Colonic mucosa (tissue), 4 donors: Measurements from ENCODE around the gene ZNF408. TPM values are rescaled to one million over a fixed set of nuclear protein-coding genes. Genes with fewer than 3 reads are reported as not detected.

Source experiments
- DNase-seq: peaks from one replicate; pipeline ENCODE4 v3.0.0-alpha.2; 2020
- H3K27ac ChIP-seq: fragments of 200-600 bp; one replicate; pipeline ENCODE4 v1.8.0; 2021
- H3K27me3 ChIP-seq: fragments of 200-600 bp; one replicate; pipeline ENCODE4 v1.8.0; 2021
- H3K36me3 ChIP-seq: fragments of 200-600 bp; one replicate; pipeline ENCODE4 v1.8.0; 2021
- H3K4me1 ChIP-seq: fragments of 200-600 bp; one replicate; pipeline ENCODE4 v1.8.0; 2021; ENCODE audit warnings: mild to moderate bottlenecking
- H3K4me3 ChIP-seq: fragments of 200-600 bp; one replicate; pipeline ENCODE4 v1.8.0; 2021
- H3K9ac ChIP-seq, 2 donors: one replicate each; pipeline ENCODE4 v1.7.0; 2013; ENCODE audit warnings: control low read depth in 2 of 2, low read depth in 2 of 2, low read length in 2 of 2
- H3K9me3 ChIP-seq: fragments of 200-600 bp; one replicate; pipeline ENCODE4 v1.8.0; 2021
- CTCF ChIP-seq: fragments of 200-600 bp; IDR thresholded peaks from one replicate; pipeline ENCODE4 v1.8.0; 2022; ENCODE audit warnings: antibody characterized with exemption, mild to moderate bottlenecking
- intact Hi-C: fragments of 100-400 bp; cut with DNase I; formaldehyde crosslinking; loops from one replicate; pipeline ENCODE4 v1.14.1; 2022
- microRNA-seq: library from miRNA; unstranded; fragments of <30 nt; microRNA quantifications from one replicate; pipeline ENCODE4, GENCODE V29; 2019
- total RNA-seq, 2 donors: library from RNA; stranded (reverse); fragmentation: NEBNext Ultra II Directional in 1 of 2; extraction: Animal tissue kit (Norgen Biotek cat#: 25700) in 1 of 2; gene quantifications; one replicate each; pipeline ENCODE4 v1.2.1, GENCODE V29; 2021
- donor health status: healthy.
- donor health status: DM: no; HTN: no; CAD: no.
- donor health status: DM: no; HTN: no; CAD: no.

Gene ZNF408
- total RNA-seq, 2 donors from 2014 or later = 11.7 to 15.5 TPM

GRCh38 chr11:46745328-46745727, 44.5 kb downstream of the ZNF408 start:
- H3K36me3 ChIP-seq = peaks cover 5% of the 10 kb centered on the region
- H3K9ac ChIP-seq = no peak overlapping the region
- no peak for DNase-seq
- H3K4me1 ChIP-seq = no peaks in the 10 kb centered on the region
- intact Hi-C loops = no loop called here
- no peaks in the 10 kb centered on the region for H3K9me3 ChIP-seq
- no peak for TF ChIP-seq CTCF
- H3K27me3 ChIP-seq = no peaks in the 10 kb centered on the region
- H3K4me3 ChIP-seq = no peak overlapping the region
- H3K27ac ChIP-seq = no peak overlapping the region

GRCh38 chr11:46745995-46746394, 45.2 kb downstream of the ZNF408 start:
- TF ChIP-seq CTCF = no peak
- Histone ChIP-seq H3K9ac (no peak overlapping the region), H3K27me3 (no peaks in the 10 kb centered on the region), H3K9me3 (no peaks in the 10 kb centered on the region), H3K27ac (no peak overlapping the region), H3K36me3 (peaks cover 5% of the 10 kb centered on the region), H3K4me1 (no peaks in the 10 kb centered on the region), H3K4me3 (no peak overlapping the region)
- intact Hi-C loops = no loop called here
- no peak for DNase-seq

GRCh38 chr11:46747150-46747549, 46.3 kb downstream of the ZNF408 start:
- no peak for DNase-seq
- H3K4me1 ChIP-seq = no peaks in the 10 kb centered on the region
- H3K36me3 ChIP-seq = peaks cover 5% of the 10 kb centered on the region
- no peaks in the 10 kb centered on the region for H3K9me3 ChIP-seq
- no peak overlapping the region for H3K27ac ChIP-seq
- intact Hi-C loops = no loop called here
- no peak for TF ChIP-seq CTCF
- H3K4me3 ChIP-seq = no peak overlapping the region
- no peak overlapping the region for H3K9ac ChIP-seq
- no peaks in the 10 kb centered on the region for H3K27me3 ChIP-seq

Small RNA genes within 50 kb of the gene (microRNA-seq; reads per million reads assigned to microRNA genes)
- gene MIR5582 = 2.8 reads per million

Other genes with a start within 250 kb of the ZNF408 start
- 10 to 100 TPM; 32.7 to 33.8 TPM for gene AMBRA1, start 107.0 kb upstream of the ZNF408 start, total RNA-seq
- gene HARBI1, start 83.8 kb upstream of the ZNF408 start, total RNA-seq = 1 to 10 TPM; 4.5 to 5.0 TPM
- gene ATG13, start 83.5 kb upstream of the ZNF408 start, total RNA-seq = 10 to 100 TPM; 58.3 to 61.3 TPM
- gene ARHGAP1, start 412 bp upstream of the ZNF408 start, total RNA-seq = 10 to 100 TPM; 68.3 to 81.7 TPM
- gene F2, start 18.2 kb downstream of the ZNF408 start, total RNA-seq = 1 to 10 TPM in 1 of 2 donors, not detected in 1; 1.2 TPM
- 100 to 1,000 TPM in 1 of 2 donors, 10 to 100 TPM in 1; 71.2 to 105 TPM for gene CKAP5, start 145.2 kb downstream of the ZNF408 start, total RNA-seq
- gene LRP4, start 217.5 kb downstream of the ZNF408 start, total RNA-seq = 10 to 100 TPM; 23.6 to 62.6 TPM
- 10 to 100 TPM; 35.8 to 63.6 TPM for gene CSTPP1, start 235.7 kb downstream of the ZNF408 start, total RNA-seq